ENCODE measurements around the gene TNNT2. TPM values are rescaled to one million over a fixed set of nuclear protein-coding genes. Genes with fewer than 3 reads are reported as not detected.

TNNT2 gene
- total RNA-seq, 1 experiment from 2014 or later = 6.4 TPM

- BruUV-seq (replicated peaks) = no TSS peak
- H2AFZ ChIP-seq = no peak overlapping the region
- no peaks in the 10 kb centered on the region for H3F3A ChIP-seq (ENCODE audit: insufficient read depth, low read depth)
- H3K27me3 ChIP-seq (ENCODE audit: insufficient read depth, low read depth) = no peaks in the 10 kb centered on the region
- intact Hi-C loops (cut with micrococcal nuclease; ENCODE audit: unreplicated experiment) = no loop called here
- H3K4me3 ChIP-seq = no peak overlapping the region
- DNase-seq = no peak
- no peaks in the 10 kb centered on the region for H3K9me2 ChIP-seq (ENCODE audit: insufficient read depth)
- H3K79me2 ChIP-seq (ENCODE audit: low read depth) = no peaks in the 10 kb centered on the region
- H4K20me1 ChIP-seq (ENCODE audit: insufficient read depth) = peaks cover 2% of the 10 kb centered on the region; the same call in 1 of the 2 replicates
- ChIA-PET CTCF (no interaction called here), POLR2A (ENCODE audit: unreplicated experiment) (no interaction called here)
- H3K4me1 ChIP-seq (replicated peaks; ENCODE audit: insufficient read depth) = peaks cover 13% of the 10 kb centered on the region; the same call in 1 of the 2 replicates
- H3K4me2 ChIP-seq = no peak overlapping the region
- no peak overlapping the region for H3K27ac ChIP-seq
- TF ChIP-seq EZH2 (IDR thresholded peaks at IDR 0.05; ENCODE audit: low read depth) = no peak
- TF ChIP-seq CTCF (conservative IDR thresholded peaks at IDR 0.05) = no peak
- no peaks in the 10 kb centered on the region for H3K9me3 ChIP-seq (ENCODE audit: insufficient read depth, low read depth)
- H3K36me3 ChIP-seq (ENCODE audit: low read depth) = no peaks in the 10 kb centered on the region
Measured at GRCh38 chr1:201356236-201356635, 21.2 kb downstream of the TNNT2 start.

DNA sequence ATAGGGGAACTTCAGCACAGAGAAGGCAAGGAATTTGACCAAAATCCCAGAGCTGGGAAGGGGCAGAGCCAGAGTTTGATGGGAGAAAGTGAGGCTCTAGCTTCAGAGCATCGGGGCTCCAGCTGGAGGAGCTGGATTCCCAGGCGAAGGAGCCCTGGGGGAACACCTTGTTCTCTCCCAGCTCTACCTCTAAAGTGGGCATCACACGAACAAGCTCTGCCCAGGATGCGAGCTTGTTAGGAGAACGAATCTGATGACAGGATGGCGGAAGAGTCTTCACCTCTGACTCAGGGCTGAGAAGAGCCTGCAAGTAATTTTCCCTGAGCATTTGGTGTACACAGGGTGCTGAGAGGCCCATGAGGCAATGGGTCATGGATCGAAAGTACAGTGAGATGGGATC lies 22.0 kb downstream of the TNNT2 start:
- Histone ChIP-seq H3K4me2 (no peak overlapping the region), H3K79me2 (ENCODE audit: low read depth) (no peaks in the 10 kb centered on the region), H4K20me1 (ENCODE audit: insufficient read depth) (peaks cover 2% of the 10 kb centered on the region; the same call in 1 of the 2 replicates), H3K9me3 (ENCODE audit: insufficient read depth, low read depth) (no peaks in the 10 kb centered on the region), H3F3A (ENCODE audit: insufficient read depth, low read depth) (no peaks in the 10 kb centered on the region), H3K27me3 (ENCODE audit: insufficient read depth, low read depth) (no peaks in the 10 kb centered on the region), H2AFZ (no peak overlapping the region), H3K4me1 (replicated peaks; ENCODE audit: insufficient read depth) (peaks cover 13% of the 10 kb centered on the region; the same call in 1 of the 2 replicates), H3K27ac (no peak overlapping the region), H3K9me2 (ENCODE audit: insufficient read depth) (no peaks in the 10 kb centered on the region), H3K4me3 (no peak overlapping the region), H3K36me3 (ENCODE audit: low read depth) (no peaks in the 10 kb centered on the region)
- ChIA-PET CTCF (no interaction called here), POLR2A (ENCODE audit: unreplicated experiment) (no interaction called here)
- no peak for TF ChIP-seq CTCF (conservative IDR thresholded peaks at IDR 0.05)
- TF ChIP-seq EZH2 (IDR thresholded peaks at IDR 0.05; ENCODE audit: low read depth) = no peak
- intact Hi-C loops (cut with micrococcal nuclease; ENCODE audit: unreplicated experiment) = no loop called here
- no peak for DNase-seq
- BruUV-seq (replicated peaks) = no TSS peak

DNA sequence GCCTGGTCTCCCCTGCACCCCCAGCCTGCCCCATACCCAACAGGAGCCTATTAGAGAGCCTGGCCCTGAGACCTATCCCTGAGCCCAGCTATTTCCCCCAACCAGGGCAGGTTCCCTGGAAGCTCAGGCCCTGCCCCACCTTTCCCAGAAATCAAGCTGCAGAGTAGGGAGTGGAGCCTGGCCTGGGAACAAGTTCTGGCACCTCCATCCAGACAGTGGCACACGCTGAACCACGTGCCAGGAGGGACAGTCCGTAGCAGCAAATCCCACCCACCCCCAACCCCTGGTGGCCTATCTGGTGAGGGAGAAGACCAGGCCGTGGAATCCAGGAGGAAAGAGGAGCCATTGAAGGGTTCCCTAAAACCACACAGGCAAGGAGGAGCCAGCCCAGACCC lies 22.6 kb downstream of the TNNT2 start:
- Histone ChIP-seq H3K27ac (no peak overlapping the region), H3K36me3 (ENCODE audit: low read depth) (no peaks in the 10 kb centered on the region), H3K4me2 (no peak overlapping the region), H3K79me2 (ENCODE audit: low read depth) (no peaks in the 10 kb centered on the region), H3K4me3 (no peak overlapping the region), H3K4me1 (replicated peaks; ENCODE audit: insufficient read depth) (peaks cover 13% of the 10 kb centered on the region; the same call in 1 of the 2 replicates), H4K20me1 (ENCODE audit: insufficient read depth) (peaks cover 2% of the 10 kb centered on the region; the same call in 1 of the 2 replicates), H3K9me2 (ENCODE audit: insufficient read depth) (no peaks in the 10 kb centered on the region), H3F3A (ENCODE audit: insufficient read depth, low read depth) (no peaks in the 10 kb centered on the region), H3K27me3 (ENCODE audit: insufficient read depth, low read depth) (no peaks in the 10 kb centered on the region), H3K9me3 (ENCODE audit: insufficient read depth, low read depth) (no peaks in the 10 kb centered on the region), H2AFZ (no peak overlapping the region)
- intact Hi-C loops (cut with micrococcal nuclease; ENCODE audit: unreplicated experiment) = no loop called here
- POLR2A ChIA-PET (ENCODE audit: unreplicated experiment) = interaction anchor here (0.5 kb wide), 1 partner anchor 17 kb away, joined by 3 read pairs; no protein-coding TSS in a partner anchor
- TF ChIP-seq CTCF (conservative IDR thresholded peaks at IDR 0.05) (no peak), EZH2 (IDR thresholded peaks at IDR 0.05; ENCODE audit: low read depth) (no peak)
- CTCF ChIA-PET = no interaction called here
- DNase-seq = no peak
- BruUV-seq (replicated peaks) = no TSS peak

Measured in PC-9 (cell line).